NCI-H2029 (cell line): ENCODE data around the gene C4BPB.
"Not testable (repeated sequence)": the region's sequence is repeated elsewhere in the genome, so short reads cannot be mapped to it uniquely, and the experiment has no call there.

Experiments used
- DNase-seq: peaks from one replicate; lab custom pipeline; 2025; lab: John Stamatoyannopoulos, UW

C4BPB gene, protein sequence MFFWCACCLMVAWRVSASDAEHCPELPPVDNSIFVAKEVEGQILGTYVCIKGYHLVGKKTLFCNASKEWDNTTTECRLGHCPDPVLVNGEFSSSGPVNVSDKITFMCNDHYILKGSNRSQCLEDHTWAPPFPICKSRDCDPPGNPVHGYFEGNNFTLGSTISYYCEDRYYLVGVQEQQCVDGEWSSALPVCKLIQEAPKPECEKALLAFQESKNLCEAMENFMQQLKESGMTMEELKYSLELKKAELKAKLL

DNA sequence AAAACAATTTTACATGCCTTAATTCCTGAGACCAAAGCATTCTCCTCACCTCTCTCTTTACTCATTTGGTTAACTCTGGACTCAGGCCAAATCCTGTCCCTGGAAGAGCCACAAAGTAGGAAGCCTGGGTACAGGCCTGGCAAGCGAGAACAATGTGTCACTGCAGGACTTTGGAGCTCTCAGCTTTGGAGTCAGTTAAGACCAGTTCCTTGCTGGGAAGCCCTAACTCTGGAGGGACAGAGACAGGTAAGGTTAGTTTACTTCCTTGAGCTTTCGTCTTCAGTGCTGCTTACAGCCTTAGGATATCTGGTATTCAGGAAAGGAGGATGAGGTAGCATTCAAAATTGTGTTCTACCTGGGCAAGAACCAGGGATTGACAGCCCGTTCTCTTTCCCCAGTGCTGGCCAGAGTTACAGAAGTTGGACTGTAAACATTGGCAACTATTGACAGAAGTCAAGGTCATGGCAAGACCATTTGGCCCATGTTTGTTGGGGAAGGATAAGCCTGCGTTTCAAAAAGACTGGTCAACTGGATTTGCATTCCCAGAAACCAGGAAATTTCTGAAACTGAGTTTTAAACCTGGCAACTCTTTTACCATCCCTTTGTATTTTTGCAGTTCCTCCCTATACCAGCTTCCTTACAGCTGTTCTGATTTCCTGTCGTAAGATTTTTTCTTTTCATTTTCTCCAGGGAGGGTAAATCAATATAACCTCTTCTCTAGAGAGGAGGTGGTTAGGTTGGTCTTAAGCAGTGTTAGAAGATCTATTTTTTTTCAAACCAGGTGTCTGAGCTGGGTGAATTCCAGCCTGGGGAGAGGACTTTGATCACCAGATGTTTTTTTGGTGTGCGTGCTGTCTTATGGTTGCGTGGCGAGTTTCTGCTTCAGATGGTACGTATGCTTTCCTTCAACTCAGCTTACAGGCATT lies at the start of gene C4BPB:
TSS of gene C4BPB (plus strand) at position 160 of the 926 bp plus-strand sequence. CDS start at position 832, 672 bp downstream.
- peak; percentile 21 for DNase-seq

DNA sequence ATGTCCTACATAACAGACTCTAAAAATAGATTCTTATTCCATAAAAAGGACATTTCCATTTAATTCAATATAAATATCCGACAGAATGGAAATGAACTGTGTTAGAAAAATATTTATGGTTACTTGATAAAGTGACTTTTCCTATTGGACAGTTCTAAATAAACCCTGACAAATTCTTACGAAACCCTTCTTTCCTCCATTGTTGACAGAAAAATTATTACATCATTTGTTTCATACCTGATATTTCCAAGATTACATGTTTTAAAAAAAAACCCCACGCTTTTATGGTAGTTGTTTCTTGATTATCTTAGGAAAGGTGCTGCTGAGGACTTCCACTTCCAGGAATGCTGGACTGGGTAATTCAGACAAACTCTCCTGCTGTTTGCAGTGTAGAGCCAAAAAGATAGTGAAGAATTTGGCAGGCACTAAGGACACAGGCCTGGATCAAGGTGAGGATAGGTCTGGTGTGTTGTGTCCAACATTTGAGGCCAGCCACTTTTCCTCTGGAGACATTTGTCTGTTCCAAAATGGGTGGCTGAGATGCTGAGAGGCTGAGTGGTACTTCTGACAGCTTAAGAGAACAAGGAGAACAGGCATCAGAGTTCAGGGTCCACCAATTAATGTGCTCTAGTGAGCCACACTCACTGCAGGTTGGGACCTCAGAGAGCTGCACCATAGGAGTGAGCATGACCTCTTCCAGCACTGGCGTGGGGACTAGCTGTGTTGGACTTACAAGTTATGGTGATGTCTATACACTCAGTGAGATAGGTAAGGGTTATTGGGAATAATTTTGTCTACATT lies 49.1 kb upstream of the C4BPB start:
- no peak for DNase-seq

DNA sequence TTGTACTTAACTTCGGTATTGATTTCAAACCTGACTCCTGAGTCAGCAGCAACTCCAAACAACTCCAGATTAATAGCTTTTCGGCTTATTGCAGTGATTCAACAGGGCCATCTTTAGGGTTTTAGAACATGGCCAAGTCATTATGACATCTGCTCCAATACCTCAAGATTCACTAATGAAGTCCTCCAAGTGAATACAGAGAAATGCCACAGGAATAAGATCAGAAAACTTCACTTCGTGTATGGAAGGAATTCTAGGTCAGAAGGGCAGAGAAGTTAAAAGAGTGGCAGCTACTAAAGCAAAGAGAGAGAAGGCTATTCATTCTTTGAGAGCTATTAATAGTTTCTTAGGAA lies 48.5 kb upstream of the C4BPB start:
- no peak for DNase-seq

DNA sequence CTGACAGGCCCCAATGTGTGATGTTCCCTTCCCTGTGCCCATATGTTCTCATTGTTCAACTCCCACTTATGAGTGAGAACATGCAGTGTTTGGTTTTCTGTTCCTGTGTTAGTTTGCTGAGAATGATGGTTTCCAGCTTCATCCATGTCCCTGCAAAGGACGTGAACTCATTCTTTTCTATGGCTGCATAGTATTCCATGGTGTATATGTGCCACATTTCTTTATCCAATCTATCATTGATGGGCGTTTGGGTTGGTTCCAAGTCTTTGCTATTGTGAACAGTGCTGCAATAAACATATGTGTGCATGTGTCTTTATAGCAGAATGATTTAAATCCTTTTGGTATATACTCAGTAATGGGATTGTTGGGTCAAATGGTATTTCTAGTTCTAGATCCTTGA lies 47.3 kb upstream of the C4BPB start:
- DNase-seq: not testable (repeated sequence)

DNA sequence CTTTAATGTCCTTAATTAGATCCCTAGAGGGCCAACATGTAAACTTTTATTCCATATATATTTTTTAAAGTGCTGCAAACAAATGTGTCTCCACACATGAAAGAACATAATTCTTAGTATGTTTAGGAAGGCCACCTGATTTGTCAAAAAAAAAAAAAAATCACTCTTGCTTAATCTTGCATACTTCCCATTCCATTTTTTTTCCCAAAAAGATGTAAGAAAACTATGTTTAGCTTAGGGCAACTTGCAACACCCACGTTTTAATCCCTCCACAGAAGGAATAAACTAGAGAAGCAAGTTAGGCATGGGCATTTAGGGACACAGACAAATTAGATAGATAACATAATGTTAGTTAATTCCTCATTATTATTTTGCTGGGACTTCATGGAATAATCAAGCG lies 43.2 kb upstream of the C4BPB start:
- DNase-seq: no peak

DNA sequence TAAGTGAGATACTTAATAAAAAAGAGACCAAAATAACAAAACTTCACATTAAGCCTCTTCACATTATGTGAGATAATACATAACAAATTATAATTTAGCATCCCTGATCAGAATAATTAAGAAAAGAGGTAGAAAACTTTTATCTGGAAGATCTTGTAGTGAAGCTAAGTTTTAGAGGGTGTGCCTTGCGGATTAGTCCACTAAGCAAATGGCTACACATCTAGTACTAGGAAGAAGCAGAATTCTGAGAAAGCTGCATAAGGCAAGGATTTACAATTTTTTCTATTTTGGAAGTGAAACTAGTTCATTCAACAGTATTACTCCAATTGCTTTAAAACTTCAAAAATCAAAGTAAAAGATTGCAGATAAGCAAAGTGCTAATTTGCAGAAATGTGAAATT lies 41.2 kb upstream of the C4BPB start:
- no peak for DNase-seq

DNA sequence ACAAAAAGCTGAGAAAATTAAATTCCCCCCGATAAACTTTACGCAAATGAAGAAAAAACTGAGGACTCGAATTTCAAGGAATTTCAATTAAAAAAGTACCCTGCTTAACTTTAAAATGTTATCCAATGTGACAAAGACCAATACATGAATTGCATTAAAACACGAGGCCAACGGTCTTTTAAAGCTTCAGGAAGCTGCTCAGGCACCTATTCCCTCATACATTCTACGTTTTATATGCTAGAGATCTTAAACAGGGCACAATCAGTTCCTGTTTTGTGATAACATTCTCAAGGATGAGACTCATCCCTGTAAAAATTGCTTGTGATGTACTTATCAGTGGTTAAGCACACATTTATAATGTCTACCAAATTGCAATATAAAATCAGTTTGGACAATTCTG lies 40.6 kb upstream of the C4BPB start:
- DNase-seq: no peak

DNA sequence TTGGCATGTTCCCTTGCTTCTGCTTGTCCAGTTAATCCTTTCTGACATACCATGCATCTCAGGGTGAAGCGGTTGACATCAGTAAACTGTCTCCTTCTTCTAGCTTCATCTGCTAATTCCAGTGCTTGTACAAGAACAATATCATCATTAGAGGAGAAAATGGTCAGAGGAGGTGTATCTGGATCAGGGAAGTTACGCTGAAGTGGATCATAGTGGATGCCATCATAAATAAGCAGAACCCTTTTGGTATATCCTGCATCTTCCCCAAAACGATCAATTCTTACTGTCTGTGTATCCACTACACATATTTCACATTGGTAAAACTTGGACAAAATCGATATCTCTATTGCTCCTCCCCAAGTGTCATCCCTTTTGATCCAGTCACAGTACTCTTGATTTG lies 39.6 kb upstream of the C4BPB start:
- DNase-seq: no peak

DNA sequence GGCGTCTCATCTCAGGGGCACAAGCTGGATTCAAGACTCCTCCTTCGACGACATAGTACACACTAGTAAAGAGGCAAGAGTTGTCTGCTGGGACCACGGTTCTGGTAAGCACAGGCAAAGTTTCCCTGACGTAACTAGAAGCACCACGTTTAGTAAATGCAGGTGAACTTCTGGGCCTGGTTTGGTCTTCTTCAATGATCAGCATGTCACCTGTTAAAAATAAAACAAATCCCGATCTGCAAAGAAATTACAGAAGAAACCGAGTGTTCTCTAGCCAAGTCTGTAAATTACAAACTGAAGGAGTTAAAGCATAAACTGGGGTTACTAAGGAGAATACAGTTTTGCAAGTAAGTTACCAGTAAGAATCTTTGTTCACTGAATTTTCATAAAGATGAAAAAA lies 39.1 kb upstream of the C4BPB start:
- DNase-seq: no peak

DNA sequence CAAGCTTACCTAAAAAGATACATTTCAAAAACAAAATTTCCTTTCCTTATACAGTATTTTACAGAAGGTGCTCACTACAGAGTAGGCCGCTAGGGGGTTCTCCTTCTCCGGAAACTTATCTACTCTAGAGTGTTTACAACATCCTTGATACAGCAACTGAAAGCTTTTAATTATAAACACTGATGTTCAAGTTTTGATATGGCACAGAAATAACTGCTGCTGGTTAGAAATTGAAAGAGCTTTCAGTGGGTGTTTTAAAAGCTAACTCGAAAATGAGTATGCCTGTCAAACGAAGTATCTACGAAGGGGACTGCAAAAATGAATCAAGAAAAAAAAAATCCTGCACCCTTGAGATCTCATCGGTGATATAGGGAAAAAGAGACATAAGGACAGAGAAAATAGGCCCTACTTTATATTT lies 38.7 kb upstream of the C4BPB start:
- peak; percentile 18 for DNase-seq

DNA sequence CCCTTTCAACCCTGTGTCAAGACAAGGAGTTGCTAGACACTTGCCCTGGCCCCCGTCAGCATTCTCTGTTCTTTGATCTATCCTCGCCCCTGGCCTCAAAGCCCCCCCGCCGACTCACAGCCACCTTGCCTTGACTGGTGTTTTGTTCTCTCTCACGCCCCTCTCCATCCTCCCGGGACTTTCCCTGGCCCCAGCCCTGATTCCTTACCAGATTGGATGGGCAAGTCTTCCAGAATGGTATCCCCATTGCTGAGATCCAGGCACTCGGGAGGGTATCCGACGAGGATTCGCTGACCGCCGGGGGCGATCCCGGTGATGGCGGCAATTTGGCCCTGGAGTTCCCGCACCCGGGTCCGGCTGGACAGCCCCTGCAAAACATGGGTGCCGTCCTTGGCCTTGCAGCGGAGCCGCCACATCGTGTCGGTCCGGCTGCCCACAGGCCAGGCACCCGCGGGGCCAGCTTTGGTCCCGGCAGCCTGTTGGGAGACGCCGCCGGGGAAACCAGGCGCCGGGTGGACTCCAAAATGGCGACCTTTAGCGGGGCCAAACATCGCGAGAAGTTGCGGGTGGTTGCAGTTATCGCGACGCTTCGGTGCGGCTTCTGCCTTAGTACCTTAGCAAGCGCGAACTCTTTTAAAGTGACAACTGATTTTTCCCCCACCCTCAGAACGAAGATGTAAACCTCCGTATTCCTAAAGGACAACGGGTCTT lies 38.0 kb upstream of the C4BPB start:
- peak; percentile 84 for DNase-seq

DNA sequence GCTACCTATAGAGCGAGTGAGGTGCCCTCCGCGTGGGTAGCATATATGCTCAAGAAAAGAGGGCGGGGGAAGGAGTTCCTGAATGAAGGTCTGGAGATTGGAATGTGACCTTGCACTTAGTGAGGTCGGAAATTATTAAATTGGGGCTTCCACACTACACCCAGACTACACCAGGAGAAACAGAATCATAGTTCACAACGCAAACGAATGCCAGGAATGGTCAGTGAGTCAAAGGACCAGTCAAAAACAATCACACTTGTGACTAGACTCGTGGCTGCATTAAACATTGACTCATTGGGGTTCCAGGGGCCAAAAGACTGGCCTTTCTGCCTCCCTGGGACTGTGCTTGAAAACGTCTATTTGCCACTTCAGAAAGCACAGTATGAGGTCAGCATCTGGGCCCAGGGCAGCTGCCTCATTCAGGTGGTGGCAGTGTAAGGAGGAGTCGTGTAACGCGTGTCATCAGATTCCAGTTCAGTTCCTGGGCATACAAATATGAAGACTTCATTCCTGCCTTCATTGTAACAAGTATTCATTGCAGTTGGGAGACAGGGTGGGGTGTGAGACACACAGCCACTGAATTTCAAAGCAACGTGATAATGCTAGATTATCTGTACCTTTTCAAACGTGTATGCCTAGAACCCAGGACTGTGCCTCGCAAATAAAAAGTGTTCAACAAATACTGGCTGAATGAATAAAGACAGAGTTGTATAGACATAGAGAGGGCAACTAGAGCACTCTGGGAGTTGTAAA lies 37.3 kb upstream of the C4BPB start, which contains the start of gene YOD1:
TSS of gene YOD1 (minus strand) at position 18 of the 753 bp plus-strand sequence. CDS start 178 bp downstream, outside the sequence.
- peak; percentile 64 for DNase-seq

DNA sequence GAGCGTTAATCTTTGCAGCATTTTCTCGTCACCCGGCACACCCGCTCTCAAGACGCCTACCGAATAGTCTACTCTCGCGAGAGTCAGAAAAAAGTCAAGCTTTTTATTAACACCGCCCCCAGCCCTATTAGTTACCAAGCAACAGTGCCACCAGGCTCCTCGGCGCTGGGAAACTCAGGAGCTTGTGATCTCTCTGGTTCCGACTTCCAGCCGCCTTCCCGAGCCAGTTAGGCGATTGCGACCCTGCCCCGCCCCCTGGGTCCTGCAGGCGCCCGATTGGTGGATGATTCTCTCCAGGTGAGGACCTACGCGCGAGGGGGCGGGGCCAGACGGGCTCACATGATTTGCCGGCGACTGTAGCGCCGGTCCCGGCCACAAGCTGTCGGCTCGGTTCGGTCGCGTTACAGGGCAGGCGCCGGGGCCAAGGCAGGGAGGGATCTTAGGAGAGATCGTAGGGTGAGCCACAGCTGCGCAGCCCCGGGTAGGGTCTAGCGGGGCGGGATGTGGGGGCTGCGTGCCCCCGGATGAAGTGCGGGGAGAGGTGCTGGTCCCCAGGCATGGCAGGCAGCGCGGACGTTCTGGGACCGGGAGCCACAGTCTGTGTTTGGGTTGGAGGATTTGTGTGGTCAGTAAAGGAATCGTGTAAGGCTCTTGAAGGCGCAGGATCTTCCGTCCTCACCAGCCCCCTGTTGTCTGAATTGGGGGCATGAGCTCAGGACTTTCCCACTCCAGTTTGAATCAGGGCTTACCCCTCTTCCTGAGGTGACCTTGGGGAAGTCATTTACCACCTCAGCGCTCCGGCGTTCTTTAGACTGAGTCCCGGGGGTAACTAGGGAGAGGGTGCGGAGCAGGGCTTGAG lies 35.5 kb upstream of the C4BPB start, which contains the start of gene PFKFB2:
TSS of gene PFKFB2 (plus strand) at position 365 of the 859 bp plus-strand sequence. CDS start 1,443 bp downstream, outside the sequence.
- peak; percentile 99 for DNase-seq

DNA sequence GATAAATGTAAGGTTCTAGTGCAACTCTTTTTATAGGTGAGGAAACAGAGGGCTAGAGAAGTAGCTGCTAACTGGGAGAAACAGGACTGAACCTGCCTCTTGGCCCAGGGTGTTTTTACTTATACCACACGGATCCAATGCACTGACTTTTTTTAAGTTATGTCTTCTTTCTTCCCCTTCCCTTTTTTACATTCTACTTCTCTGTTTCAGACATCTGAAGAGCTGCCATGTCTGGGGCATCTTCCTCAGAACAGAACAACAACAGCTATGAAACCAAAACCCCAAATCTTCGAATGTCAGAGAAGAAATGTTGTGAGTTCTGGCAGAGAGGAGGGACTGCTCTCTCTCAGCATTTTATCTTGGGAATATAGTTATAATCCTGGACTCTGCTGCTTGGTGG lies 34.2 kb upstream of the C4BPB start:
- DNase-seq: no peak

DNA sequence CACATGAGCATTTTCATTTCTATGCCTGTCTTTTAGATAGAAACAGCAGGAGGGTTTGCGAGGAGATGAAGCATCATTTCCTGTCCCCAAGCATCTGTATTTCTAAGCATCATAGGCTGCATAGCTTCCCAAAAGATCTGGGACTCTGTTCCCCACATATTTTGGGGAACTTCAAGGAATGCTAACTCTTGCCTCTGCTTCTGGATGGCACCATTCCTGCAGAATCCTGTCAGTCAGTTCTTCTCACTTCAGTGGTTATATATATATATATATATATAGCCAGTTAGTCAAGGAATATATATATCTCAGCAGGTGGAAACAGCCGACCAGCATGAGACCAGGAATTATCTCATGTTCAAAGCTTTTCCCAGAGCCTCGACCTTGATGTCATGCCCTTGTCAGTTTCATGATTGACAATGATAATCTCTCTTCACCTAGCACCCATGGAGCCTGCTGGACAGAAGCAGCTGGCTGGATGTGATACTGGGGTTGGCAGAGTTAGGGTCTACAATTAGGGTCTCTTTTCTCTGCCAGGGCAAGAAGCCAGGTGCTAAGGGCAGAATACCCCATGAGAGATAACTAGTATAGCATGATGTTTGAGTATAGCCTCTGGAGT lies 33.2 kb upstream of the C4BPB start:
- DNase-seq: no peak

DNA sequence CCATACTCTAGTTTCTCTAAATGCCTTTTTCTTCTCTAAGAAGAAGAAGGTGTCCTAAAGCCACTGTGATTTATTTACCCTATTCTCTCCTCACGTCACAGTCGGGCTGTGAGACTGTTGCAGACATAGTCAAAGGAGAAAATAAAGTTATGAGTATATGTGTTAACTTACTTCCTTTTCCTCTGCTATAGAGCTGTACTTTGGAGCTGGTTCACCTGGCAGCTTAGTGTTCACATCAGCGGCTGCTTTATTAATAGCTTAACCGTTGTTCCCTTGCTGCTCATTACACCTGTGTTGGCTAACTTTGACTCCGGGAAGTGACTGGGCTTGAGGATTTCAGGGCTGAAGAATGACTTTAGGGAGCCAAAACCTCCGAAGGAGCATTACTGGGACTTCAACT lies 32.0 kb upstream of the C4BPB start:
- DNase-seq: no peak

DNA sequence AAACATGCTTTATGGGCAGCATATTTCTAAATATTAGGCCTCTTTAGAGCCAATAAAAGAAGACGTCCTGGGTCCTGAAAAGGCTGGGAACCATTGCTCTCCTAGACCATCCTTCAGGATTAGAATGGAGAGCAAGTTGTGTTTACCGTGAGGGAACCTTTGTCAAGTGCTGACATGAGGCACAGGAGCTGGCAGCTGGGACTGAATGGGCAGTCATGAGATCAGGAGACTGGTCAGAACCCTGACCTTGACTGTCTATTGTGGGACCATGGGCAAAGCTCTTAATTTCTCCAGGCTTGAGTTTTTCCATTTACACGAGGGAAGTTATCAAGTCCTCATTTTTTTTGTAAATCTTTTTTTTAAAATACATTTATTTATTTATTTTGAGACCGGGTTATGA lies 30.4 kb upstream of the C4BPB start:
- DNase-seq: no peak

DNA sequence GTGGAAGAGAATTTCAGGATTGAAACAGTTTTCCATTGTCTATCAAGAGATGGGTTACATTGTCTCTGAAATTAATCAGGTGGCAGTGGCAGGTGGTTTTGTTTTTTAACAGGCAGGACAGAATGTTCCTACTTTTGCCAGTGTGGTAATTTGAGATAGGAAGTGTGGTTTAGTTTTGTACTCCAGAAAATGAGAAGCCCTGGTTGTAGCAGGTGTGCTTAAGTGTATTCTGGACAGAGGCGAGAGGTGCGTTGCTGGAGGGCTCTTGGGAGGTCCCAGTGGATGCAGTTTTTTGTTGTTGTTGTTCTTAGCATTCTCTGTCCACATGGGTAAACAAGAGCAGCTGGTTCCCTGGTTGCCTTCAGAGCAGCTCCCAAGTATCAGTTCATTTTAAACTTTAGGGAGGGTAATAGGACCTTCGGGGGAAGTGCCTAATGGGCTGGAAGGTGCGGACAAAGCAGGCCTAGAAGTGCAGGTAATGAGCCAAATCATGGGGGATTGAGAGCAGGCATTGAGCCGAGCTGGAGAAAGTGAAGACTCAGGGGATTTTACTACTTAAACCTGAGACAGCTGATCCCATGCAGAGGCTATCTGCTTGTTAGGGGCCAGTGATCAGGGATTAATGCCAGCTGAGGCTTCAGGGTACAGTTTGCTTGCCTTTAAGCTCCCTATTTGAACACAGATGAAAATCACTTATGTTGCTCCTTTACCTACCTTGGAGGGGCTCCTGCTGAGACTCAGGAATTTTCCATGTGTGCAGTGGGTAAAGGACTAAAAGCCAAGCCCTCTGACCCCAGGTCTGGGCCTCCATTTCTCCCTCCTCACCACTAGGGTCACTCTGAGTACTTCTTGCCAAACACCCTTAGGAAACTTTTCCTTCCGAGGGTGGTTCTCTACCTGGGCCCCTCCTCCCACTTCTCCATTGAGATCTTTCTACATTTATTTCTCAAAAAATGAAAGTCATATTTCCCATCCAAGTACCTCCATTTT lies 29.5 kb upstream of the C4BPB start:
- peak; percentile 36 for DNase-seq
